NCI-H748 treated with DMSO at 0.1 percent for 48 hours (cell line): ENCODE results near the gene GALNS.
"Not testable (repeated sequence)": the region's sequence is repeated elsewhere in the genome, so short reads cannot be mapped to it uniquely, and the experiment has no call there.

ENCODE experiments used
- DNase-seq: peaks from one replicate; lab custom pipeline; 2025; lab: John Stamatoyannopoulos, UW

Gene GALNS

DNA sequence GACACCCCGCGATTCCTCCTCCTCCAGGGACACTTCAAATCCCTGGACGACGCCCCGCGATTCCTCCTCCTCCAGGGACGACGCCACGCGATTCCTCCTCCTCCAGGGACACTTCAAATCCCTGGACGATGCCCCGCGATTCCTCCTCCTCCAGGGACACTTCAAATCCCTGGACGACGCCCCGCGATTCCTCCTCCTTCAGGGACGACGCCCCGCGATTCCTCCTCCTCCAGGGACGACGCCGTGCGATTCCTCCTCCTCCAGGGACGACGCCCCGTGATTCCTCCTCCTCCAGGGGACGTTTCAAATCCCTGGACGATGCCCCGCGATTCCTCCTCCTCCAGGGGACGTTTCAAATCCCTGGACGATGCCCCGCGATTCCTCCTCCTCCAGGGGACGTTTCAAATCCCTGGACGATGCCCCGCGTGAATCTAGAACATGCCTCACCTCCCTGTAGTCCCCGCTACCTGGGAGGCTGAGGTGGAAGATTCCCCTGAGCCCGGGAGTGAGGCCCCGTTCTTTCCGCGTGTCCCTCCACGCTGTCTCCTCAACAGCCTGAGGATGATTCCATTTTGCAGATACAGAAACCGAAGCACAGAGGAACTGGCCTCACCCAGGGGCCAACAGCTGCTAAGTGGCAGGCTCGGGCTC is 33.1 kb upstream of the GALNS start:
- DNase-seq, result not testable (repeated sequence)

DNA sequence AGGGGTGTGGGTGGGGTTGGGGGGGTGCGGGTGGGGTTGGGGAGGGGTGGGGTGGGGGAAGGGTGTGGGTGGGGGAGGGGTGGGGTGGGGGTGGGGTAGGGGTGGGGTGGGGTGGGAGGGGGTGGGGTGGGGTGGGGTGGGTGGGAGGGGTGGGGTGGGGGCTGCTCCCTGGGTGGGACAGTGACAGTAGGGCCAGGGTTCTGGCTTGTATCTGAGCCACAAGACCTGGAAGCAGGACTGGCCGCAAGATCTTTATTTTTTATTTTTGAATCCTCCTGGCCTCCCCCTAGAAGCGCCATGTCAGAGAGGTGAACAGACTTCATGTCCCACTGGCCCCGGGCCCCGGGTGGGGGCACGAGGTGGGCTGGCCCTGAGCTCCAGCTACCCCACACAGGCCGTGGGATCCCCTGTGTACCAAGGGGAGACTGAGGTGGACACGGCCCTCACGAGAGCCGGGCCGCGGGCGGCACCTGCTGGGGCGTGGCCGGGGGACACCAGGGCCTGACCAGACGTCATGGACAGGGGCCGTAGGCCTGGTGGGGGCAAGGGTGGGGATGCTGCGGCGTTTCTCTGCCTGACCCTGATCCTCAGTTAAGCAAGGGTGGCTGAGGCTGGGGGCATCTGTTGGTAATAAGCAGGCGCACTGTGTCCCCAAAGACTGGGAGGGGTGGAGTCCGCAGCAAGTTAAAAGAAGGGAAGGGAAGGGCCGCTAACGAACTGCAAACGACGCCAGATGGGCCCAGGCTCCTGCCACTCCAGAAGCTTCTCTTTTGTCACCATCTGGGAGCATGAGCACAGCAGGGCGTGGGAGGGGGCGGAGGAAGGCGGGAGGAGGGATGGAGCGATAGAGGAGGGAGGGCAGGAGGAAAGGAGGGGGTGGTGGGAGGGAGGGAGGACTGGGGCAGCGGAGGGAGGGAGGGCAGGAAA is 32.0 kb upstream of the GALNS start:
- DNase-seq, result no peak

DNA sequence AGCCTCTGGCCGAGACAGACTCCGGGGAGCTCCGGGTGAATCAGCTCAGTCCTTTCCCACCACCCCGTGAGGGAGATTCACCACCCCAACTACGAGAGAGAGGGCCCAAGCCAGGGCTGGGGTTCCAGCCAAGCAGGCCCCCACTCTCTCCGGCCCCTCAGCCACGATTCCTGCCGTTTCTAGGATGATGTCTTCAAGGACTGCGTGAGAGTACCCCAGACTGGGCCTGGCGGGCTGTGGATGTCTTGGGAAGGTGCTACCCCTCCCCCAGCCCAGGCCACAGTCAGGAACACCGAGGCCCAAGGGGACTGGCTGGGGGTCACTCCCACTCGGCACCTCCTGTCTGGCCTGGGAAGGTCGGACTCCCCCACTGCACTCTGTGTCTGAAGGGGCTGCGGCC is 31.3 kb upstream of the GALNS start:
- DNase-seq, result no peak

GRCh38 chr16:88886845-88887521 is 30.2 kb upstream of the GALNS start:
- DNase-seq, result no peak

GRCh38 chr16:88886420-88886844 is 29.7 kb upstream of the GALNS start:
- no peak for DNase-seq

DNA sequence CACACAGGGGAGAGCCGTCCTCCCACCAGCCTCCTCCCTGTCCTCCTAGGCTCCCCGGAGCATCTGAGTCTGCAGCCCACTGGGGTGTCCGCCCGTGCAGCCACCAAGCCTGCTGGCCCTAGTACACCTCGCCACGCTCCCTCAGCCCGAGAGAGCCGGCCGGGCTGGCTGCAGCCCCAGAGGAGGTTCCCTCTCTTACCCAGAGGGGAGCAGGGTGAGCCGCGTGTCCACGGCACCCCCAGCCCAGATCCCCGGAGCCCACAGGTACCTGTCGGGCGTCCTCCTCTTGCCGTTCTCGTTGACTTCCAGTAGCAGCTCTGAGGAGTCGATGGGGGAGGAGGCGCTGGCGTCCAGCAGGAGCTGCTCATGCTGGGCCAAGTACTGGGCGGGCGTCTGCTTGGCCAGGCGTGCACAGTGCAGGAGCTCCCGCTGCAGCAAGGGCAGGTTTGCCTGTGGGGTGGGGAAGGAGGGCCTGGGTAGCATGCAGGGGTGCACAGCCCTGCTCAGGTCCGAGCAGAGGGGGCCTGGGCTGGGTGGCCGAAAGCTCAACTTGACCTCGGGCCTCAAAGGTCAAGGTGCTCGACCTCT is 29.0 kb upstream of the GALNS start:
- DNase-seq, result no peak

GRCh38 chr16:88884569-88885271 is 28.0 kb upstream of the GALNS start:
- DNase-seq, result no peak

- DNase-seq, result no peak
These were observed 27.2 kb upstream of the GALNS start for GRCh38 chr16:88883946-88884345.

DNA sequence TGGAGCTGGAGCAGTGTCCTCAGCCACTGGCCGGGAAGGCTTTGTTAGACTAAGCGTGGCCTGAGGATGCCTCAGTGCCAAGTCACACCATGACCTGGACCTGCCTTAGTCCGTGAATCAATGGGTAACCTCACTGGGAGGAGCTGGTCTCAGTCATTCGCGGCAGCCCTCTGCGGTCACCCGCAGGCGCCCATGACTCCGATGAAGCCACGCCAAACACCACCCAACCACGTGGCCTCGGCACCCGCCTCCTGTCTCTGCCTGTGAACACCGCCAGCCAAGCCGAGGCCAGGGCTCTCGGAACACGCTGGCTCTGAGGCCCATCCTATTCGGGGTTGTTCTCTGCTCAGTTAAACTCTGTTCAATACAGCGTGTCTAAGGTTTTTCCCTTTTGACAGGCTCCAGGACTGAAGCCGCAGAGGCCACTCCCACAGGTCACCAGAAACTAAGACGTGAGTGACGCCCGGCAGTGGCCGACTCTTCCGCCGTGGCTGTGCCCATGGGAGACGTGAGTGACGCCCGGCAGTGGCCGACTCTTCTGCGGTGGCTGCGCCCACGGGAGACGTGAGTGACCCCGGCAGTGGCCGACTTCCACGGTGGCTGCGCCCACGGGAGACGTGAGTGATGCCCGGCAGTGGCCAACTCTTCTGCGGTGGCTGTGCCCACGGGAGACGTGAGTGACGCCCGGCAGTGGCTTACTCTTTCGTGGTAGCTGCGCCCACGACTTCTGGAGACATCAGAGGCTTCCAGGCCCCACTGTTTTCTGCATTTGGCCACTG is 26.6 kb upstream of the GALNS start:
- no peak for DNase-seq

- DNase-seq, result no peak
These were observed 25.7 kb upstream of the GALNS start for GRCh38 chr16:88882358-88883030.

DNA sequence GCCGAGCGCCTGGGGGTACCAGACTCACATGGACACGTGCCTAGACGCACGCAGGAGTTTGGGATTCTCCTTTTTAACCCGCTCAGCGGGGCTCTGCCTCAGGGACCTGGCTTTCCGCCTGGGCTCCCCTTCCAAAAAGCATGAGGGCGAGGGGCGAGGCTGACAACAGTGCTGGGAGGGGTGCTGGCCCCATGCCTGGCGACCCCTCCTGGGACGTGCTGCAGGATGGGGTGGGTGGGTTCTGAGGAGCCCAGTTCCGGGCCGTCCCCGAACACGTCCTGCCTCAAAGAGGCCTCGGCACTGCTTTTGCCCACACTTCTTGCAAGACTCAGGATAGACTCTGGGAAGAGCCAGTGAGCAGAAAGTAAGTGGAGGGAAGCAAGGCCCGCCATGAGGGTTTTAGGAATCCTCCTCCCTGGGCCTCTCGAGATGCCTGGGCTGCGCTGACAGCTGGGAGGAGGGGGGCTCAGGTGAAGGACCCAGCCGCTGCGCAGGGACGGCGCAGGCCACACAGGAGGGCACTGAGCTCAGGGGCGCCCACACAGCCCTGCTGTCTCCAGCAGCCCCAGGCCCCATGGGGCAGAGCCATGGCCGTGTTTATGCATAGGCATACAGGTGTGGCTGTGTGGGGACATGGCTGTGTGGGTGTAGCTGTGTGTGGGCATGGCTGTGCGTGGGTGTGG is 25.1 kb upstream of the GALNS start:
- DNase-seq, result no peak

DNA sequence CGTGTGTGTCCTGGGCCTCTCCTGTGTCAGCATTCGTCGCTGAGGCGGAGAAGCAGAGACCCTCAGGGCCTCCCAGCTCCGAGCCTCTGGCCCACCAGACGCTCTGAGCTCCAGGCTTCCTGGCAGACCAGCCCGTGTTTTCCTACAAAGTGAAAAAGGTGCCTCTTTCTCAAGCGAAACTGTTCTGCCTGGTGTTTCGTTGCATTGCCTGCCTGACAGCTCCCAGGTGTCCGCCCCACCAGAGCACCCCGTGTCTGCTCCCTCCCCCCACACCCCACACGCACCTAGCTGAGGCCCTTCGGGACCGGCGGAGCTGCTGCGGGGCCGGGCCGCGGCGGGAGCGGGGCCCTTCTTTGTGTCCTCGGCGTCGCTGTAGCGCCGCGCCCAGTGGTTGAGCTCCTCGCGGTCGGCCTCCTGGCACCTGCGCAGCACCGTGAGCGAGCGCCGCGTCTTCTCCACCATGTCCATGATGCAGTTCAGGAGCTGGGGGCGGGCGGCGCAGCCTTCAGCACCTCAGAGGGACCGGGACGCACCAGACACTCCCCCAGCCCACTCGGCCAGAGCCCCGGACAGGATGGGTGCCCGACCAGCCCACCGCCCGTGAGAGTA is 24.4 kb upstream of the GALNS start:
- DNase-seq, result no peak

DNA sequence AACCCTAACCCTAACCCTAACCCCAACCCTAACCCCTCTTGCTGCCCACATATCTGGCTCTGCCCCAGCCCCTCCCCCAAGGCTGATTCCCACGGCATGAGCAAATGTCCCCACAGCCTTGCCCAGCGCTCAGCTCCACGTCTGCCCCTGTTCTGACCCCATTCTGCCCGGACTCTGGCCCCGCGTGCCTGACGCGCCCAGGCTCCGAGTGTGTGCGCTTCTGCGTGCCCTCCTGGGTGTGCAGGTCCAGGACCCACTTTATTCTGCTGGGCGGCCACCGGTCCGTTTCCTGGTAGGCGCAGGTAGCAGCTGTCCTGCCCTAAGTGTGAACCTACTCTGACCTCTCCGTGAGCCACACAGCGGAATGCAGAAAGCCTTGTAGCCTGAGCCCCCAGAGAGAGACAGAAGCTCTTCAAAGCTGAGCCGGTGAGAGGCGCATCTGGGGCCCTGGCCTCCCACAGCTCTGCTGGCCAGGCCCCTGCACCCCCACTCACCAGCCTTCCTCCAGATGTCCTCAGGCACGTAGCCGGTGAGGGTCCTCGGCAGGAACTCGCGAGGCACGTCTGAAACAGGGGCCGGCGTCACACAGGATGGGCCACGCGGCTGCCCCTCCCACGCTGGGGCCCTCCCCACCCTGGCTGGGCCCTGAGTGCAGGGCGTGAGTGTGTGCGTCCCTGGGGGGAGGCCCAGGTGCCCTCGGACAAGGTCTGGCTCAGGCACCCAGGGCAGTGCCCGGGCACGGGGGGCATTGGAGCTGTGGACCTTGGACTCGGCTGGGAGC is 23.7 kb upstream of the GALNS start:
- DNase-seq, result no peak

DNA sequence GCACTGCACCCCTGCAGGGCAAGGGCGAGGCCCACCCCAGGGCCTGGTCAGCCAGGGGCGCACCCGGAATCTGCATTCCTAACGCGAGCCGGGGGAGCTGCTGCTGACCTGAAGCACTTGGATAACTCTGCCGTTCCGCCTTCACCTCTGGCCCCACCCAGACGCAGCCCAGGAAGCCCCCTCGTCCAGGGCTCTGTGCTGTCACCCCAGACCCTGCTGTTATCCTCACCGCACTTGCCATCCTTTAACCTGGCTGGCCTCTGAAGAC is 23.0 kb upstream of the GALNS start:
- DNase-seq, result no peak

DNA sequence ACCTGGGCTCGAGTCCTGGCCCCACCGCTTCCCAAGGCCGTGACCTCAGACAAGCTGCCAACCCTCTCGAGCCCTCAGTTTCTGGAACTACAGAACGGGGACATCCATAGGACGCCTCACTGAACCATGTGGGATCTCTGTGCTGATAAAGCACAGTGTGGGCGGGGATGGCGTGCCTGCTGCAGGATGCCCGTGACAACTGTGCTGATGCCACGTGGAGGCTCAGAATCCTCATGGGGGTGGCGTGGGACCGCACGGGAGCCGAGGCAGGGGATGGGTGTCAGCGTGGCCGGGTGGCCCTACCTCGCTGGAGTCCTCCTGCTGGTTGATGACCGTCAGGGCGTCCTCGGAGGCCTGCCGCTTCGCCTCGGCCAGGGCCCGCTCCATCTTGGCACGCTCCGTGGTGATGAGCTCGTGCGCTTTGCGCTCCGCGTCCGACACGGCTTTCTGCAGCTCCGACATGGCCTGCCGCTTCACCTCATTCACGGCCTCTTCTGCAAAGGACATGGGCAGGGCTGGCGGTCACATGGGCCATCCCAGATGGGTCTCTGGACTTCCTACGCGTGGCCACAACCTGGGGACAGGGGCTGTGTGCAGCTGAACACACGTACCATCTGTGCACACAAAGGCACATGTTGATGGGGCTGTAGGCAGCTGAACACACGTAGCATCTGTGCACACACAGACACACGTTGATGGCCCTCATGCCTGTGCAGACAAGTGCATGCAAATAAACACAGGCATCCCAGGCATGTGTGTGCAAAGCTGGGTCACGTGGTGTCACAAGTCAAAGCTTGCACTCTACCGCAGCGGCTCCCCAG is 22.4 kb upstream of the GALNS start:
- no peak for DNase-seq

- no peak for DNase-seq
These were observed 21.6 kb upstream of the GALNS start for GRCh38 chr16:88878356-88878755.

- DNase-seq, result no peak
These were observed 21.0 kb upstream of the GALNS start for GRCh38 chr16:88877564-88878289.
